HepG2 (cell line): Measurements from ENCODE around the gene SRRT. TPM values are rescaled to one million over a fixed set of nuclear protein-coding genes. Genes with fewer than 3 reads are reported as not detected.
A peak's percentile ranks its signal among the peaks of the same experiment; 100 is the strongest.

Source experiments
- DNMT3B ChIP-seq: conservative IDR thresholded peaks from 2 replicates; pipeline ENCODE4 v1.6.1; 2016; ENCODE audit warnings: missing biosample characterization, control low read depth
- EZH2 ChIP-seq: conservative IDR thresholded peaks from 2 replicates; pipeline ENCODE4 v1.6.1; 2012; ENCODE audit warnings: mild to moderate bottlenecking, low read depth, low read length, moderate library complexity
- HOXA7 ChIP-seq: sonication (generic); formaldehyde crosslinking; IDR thresholded peaks from 2 replicates; pipeline ENCODE4 v1.8.1; 2022; ENCODE audit warnings: mild to moderate bottlenecking, missing genetic modification reagents, moderate library complexity
- HOXA9 ChIP-seq: sonication (generic); formaldehyde crosslinking; IDR thresholded peaks from 2 replicates; pipeline ENCODE4 v1.8.1; 2022; ENCODE audit warnings: missing genetic modification reagents, mild to moderate bottlenecking, moderate library complexity, borderline replicate concordance
- IKZF1 ChIP-seq: fragments of 450-650 bp; IDR thresholded peaks from 2 replicates; pipeline ENCODE4 v1.7.1; 2016
- NR2F2 ChIP-seq: IDR thresholded peaks from 2 replicates; pipeline ENCODE4 v1.6.1; 2012; ENCODE audit warnings: low read depth, inconsistent platforms, borderline replicate concordance
- PREB ChIP-seq: sonication (generic); formaldehyde crosslinking; IDR thresholded peaks from 2 replicates; pipeline ENCODE4 v1.4.0; 2020; ENCODE audit warnings: missing genetic modification reagents
- RERE ChIP-seq: IDR thresholded peaks from 2 replicates; pipeline ENCODE4 v1.6.1; 2016; ENCODE audit warnings: low read depth, missing genetic modification reagents, missing compliant biosample characterization
- YEATS4 ChIP-seq: sonication (generic); formaldehyde crosslinking; IDR thresholded peaks from 2 replicates; pipeline ENCODE4 v1.4.0; 2020; ENCODE audit warnings: missing genetic modification reagents, borderline replicate concordance
- ZBTB2 ChIP-seq: sonication (generic); formaldehyde crosslinking; IDR thresholded peaks from 2 replicates; pipeline ENCODE4 v1.8.0; 2022; ENCODE audit warnings: low read depth, missing genetic modification reagents
- ZGPAT ChIP-seq: IDR thresholded peaks from 2 replicates; pipeline ENCODE4 v1.6.1; 2016; ENCODE audit warnings: mild to moderate bottlenecking
- ZNF180 ChIP-seq: sonication (generic); formaldehyde crosslinking; IDR thresholded peaks from 2 replicates; pipeline ENCODE4 v1.4.0; 2020; ENCODE audit warnings: low read depth, missing genetic modification reagents, borderline replicate concordance
- ZNF546 ChIP-seq: sonication (generic); formaldehyde crosslinking; conservative IDR thresholded peaks from 2 replicates; pipeline ENCODE4 v1.8.1; 2023; ENCODE audit warnings: mild to moderate bottlenecking, missing genetic modification reagents
- ZNF616 ChIP-seq: sonication (generic); formaldehyde crosslinking; IDR thresholded peaks from 2 replicates; pipeline ENCODE4 v1.5.0; 2020; ENCODE audit warnings: low read depth, mild to moderate bottlenecking, missing genetic modification reagents
- ZNF766 ChIP-seq: sonication (generic); formaldehyde crosslinking; IDR thresholded peaks from 2 replicates; pipeline ENCODE4 v1.5.0; 2020; ENCODE audit warnings: missing genetic modification reagents, borderline replicate concordance
- ZNF816 ChIP-seq: sonication (generic); formaldehyde crosslinking; IDR thresholded peaks from 2 replicates; pipeline ENCODE4 v1.8.0; 2022; ENCODE audit warnings: missing genetic modification reagents, mild to moderate bottlenecking, borderline replicate concordance
- polyA plus RNA-seq, 8 experiments: library from polyadenylated mRNA; depleted of rRNA in 3 of 8; stranded (reverse) in 7 of 8; unstranded in 1 of 8; fragments of >200 nt; fragmentation: Illumina TruSeq in 4 of 8; extraction: Trizol in 4 of 8; gene quantifications; 2 replicates each; pipeline versions ENCODE4 v1.2.1 to v1.2.3, GENCODE V29; 2011 to 2016; ENCODE audit warnings: low read depth in 4 of 8, missing spikeins in 1 of 8, mixed read lengths in 1 of 8; ENCODE audit not compliant: insufficient read depth in 1 of 8
- total RNA-seq, 5 experiments: library from RNA; depleted of rRNA; stranded (reverse); fragments of >200 nt; fragmentation: Illumina TruSeq; extraction: Trizol; gene quantifications; 2 replicates each; pipeline ENCODE4 v1.2.3, GENCODE V29; 2016; ENCODE audit warnings: low read depth in 1 of 5

The SRRT gene
- total and polyA plus RNA-seq, 2 of the 13 experiments (the other 11 are each of a cell fraction or from before 2014, with no cell fraction given): 26.2 to 106 TPM

GRCh38 chr7:100874577-100875355 is at the start of gene SRRT (continued):
- TF ChIP-seq YEATS4 (CRISPR knock-in tag) (peak; percentile 89), ZNF816 (CRISPR knock-in tag) (no peak), ZNF766 (CRISPR knock-in tag) (peak; percentile 72; the same call in 1 of the 2 replicates), ZNF546 (0 out of 2 replicates have a peak, but pooled peaks have one; percentile 82), EZH2 (no peak), ZNF180 (CRISPR knock-in tag) (no peak), PREB (CRISPR knock-in tag) (no peak), HOXA7 (CRISPR knock-in tag) (no peak), ZNF616 (CRISPR knock-in tag) (peak; percentile 33; the same call in 1 of the 2 replicates), IKZF1 (no peak), ZBTB2 (peak; percentile 91), HOXA9 (CRISPR knock-in tag) (no peak), ZGPAT (peak; percentile 84), DNMT3B (CRISPR knock-in tag) (no peak), RERE (peak; percentile 26; the same call in 1 of the 2 replicates), NR2F2 (no peak)
